GM13976 (cell line): ENCODE measurements around the gene THSD4.

Experiments used
- DNase-seq: peaks from one replicate; pipeline ENCODE4 v3.0.0; 2012; ENCODE audit warnings: low spot score
- in situ Hi-C: fragments of 300-500 bp; cut with MboI; formaldehyde crosslinking; loops from one replicate; pipeline ENCODE4 v1.12.0; 2022; ENCODE audit warnings: low sequenced_read_pairs, mixed read lengths, inconsistent platforms; ENCODE audit not compliant: unreplicated experiment
- TF ChIP-seq, protein P1 (sequence below): IDR thresholded peaks from 2 replicates; pipeline ENCODE4 v1.5.1; 2012; ENCODE audit warnings: borderline replicate concordance, mild to moderate bottlenecking; ENCODE audit not compliant: insufficient read depth; ENCODE audit errors: extremely low read depth, missing control alignments, control extremely low read depth

The THSD4 gene

DNA sequence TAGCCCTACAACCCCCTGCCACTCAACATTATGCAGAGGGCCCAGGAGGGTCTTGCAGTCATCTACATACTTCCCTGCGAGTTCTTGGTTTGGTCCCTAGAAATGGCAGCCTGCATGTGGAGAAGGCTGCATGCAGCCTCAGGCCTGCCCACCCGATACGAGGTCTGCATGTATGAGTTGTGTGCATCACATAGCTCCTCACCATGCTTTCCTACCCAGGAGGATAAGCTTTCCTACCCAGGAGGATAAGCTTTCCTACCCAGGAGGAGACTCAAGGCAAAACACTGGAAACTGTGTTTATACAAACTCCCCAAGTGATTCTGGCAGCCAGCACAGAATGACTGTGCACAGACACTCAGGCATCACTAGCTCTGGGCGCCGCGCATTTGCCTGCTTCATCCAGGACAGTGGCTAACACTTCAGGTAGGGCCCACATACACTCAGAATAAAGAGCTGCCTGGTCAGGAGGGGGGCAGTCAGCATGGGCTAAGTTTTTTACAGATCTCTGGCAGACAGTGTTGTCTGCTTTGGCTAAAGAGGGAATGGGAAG lies 187.7 kb downstream of the THSD4 start:
- in situ Hi-C loops = no loop called here
- no peak for DNase-seq
- TF ChIP-seq, protein P1, sequence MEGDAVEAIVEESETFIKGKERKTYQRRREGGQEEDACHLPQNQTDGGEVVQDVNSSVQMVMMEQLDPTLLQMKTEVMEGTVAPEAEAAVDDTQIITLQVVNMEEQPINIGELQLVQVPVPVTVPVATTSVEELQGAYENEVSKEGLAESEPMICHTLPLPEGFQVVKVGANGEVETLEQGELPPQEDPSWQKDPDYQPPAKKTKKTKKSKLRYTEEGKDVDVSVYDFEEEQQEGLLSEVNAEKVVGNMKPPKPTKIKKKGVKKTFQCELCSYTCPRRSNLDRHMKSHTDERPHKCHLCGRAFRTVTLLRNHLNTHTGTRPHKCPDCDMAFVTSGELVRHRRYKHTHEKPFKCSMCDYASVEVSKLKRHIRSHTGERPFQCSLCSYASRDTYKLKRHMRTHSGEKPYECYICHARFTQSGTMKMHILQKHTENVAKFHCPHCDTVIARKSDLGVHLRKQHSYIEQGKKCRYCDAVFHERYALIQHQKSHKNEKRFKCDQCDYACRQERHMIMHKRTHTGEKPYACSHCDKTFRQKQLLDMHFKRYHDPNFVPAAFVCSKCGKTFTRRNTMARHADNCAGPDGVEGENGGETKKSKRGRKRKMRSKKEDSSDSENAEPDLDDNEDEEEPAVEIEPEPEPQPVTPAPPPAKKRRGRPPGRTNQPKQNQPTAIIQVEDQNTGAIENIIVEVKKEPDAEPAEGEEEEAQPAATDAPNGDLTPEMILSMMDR = no peak

DNA sequence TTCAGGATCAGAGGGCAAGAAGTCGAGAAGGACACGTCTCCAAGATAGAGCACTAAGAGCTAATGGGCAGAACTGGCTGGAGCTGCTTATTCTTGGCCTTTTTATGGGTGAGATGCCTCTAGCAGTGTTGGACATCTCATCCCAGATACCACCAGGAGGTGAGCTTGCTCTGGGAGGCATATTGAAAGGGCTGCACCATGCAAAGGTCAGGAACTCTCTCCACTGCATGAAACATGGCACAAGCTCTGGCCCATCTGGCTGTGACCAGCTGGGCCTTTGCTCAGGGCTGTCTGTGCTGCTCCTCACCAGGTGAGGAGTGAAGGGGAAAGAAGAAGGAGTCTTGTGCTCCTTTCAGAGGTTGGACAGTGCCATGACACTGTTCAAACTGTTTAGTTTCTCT lies 188.7 kb downstream of the THSD4 start:
- TF ChIP-seq, protein P1 = no peak
- no peak for DNase-seq
- in situ Hi-C loops = no loop called here

DNA sequence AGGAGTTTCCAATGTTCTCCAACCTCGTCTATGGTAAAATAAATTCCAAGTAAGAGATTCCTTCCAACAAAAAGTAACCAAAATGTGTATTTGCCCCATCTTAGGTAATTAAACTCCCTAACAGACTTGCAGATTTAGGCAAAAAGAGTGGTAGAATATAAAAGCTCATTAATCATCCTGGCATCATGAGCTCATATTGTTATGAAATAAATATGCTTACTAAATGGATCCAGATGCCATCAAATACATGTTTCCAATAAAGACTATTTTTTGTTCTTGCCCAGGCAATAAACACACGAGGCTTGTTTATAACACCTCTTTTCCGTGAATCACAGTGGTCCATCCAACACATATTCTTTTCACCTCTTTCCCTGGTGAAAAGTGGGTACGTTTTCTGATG lies 189.4 kb downstream of the THSD4 start:
- DNase-seq = no peak
- TF ChIP-seq, protein P1 = no peak
- in situ Hi-C loops = no loop called here

DNA sequence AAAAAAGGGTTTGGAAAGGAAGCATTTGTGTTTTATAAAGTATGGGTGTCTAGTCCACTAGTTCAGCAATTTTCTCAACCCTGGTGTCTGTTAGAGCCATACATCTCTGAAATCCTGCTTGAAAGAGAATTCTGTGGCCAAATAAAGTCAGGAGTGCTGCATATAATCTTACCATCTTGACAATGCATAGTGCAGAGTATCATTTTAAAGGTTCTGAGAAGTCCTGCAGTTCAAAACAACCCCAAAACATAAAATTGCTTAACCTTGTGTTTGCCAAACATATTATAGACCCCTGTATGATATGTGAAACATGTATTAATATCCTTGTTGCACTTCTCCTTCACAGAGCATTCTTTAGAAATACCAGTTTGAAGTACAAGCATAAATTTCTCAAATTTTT lies 191.3 kb downstream of the THSD4 start:
- in situ Hi-C loops = no loop called here
- TF ChIP-seq, protein P1 = no peak
- DNase-seq = no peak

DNA sequence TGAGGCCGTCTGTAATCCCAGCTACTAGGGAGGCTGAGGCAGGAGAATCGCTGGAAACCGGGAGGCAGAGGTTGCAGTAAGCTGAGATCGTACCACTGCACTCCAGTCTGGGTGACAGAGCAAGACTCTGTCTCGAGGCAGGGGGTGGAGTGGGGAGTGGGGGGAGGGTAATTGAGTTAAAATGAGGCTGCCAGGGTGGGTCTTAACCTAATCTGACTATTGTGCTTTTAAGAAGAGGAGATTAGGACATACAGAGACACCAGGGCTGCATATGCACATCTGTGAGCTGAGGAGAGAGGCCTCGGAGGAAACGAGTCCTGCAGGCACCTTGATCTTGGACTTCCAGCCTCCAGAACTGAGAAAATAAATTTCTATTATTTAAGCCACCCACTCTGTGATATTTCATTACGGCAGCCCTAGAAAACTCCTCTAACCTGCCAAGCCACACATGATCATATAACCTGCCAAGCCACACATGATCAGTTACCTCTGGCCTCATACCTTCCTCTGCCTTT lies 197.0 kb downstream of the THSD4 start:
- TF ChIP-seq, protein P1 = no peak
- in situ Hi-C loops = no loop called here

DNA sequence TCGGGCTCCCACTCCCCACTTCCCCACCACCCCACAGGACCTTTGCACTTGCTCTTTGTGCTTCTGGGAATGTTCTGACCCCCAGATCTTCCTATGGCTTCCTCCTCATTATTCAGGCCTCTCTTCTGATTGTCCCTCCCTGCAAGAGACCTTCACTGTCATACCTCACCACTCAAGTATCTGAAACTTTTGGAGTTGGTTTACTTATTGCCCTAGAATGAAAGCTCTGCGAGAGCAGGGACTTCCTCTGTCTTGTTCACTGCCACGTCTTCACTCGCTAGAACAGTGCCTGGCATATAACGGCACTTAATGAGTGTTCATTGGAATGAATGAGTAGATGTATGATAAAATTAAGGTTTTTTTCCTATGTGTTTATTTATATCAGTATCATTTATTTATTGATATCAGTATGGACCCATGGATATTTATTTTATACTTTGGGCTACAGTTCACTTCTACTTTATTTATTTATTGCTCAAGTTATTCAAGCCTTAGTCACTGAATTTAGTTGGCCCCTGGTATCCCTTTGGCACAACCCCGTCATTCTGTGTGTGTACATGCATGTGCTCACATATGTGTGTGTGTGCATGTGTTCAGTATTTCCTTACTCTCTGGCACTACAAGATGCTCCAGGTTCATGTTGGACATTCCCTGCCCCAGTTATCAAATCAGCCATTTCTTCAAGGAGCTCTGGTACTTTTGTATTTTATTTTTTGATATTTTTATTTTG lies 197.6 kb downstream of the THSD4 start:
- TF ChIP-seq, protein P1 = no peak
- in situ Hi-C loops = no loop called here
- DNase-seq = no peak

More for the DNA sequence above, 197.0 kb downstream of the THSD4 start:
- DNase-seq = no peak
